CD4-positive, alpha-beta T cell (primary cell): ENCODE results near the gene SLC2A9. TPM values are rescaled to one million over a fixed set of nuclear protein-coding genes. Genes with fewer than 3 reads are reported as not detected.
"Not testable (repeated sequence)": the region's sequence is repeated elsewhere in the genome, so short reads cannot be mapped to it uniquely, and the experiment has no call there.

Experiments used
- ATAC-seq: fragments of 200-7000 bp; cut with Tn5 transposase; one replicate; pipeline ENCODE4 v1.10.0; 2022; ENCODE audit warnings: mild to moderate bottlenecking; ENCODE audit not compliant: poor library complexity
- CTCF ChIA-PET: fragments of 350-600 bp; sonication (Branson Sonifier 250); formaldehyde crosslinking; loops from one replicate; lab custom pipeline; 2021; ENCODE audit warnings: antibody characterized with exemption, inconsistent platforms; lab: Charles Lee
- POLR2A ChIA-PET: fragments of 350-600 bp; sonication (Branson Sonifier 250); formaldehyde crosslinking; loops from one replicate; lab custom pipeline; 2021; ENCODE audit warnings: antibody characterized with exemption, inconsistent platforms; lab: Charles Lee
- DNase-seq, 14 experiments: peaks; one replicate each; pipeline ENCODE4 v3.0.0-alpha.2; 2013 to 2020; ENCODE audit warnings: mixed read lengths in 2 of 14
- H3K27ac ChIP-seq, 2 donors: one replicate each; pipeline versions ENCODE4 v1.5.1 to v1.7.0; 2013; ENCODE audit warnings: low read length in 2 of 2, low read depth in 1 of 2, mild to moderate bottlenecking in 1 of 2
- H3K27me3 ChIP-seq, 2 experiments: 1 replicate in 1 of 2; 2 replicates in 1 of 2; pipeline versions ENCODE4 v1.6.1 to v1.7.0; 2013; ENCODE audit warnings: low read length in 2 of 2, control low read depth in 1 of 2, mild to moderate bottlenecking in 1 of 2, moderate library complexity in 1 of 2; ENCODE audit not compliant: insufficient read depth in 2 of 2, control insufficient read depth in 1 of 2
- H3K36me3 ChIP-seq: one replicate; pipeline ENCODE4 v1.6.1; 2013; ENCODE audit warnings: low read length, control low read depth; ENCODE audit not compliant: insufficient read depth
- H3K4me1 ChIP-seq: one replicate; pipeline ENCODE4 v1.6.1; 2013; ENCODE audit warnings: low read length, control low read depth; ENCODE audit not compliant: insufficient read depth
- H3K4me3 ChIP-seq: one replicate; pipeline ENCODE4 v1.5.1; 2013; ENCODE audit warnings: mild to moderate bottlenecking, low read length, moderate library complexity
- H3K9me3 ChIP-seq, 2 experiments: 1 replicate in 1 of 2; 2 replicates in 1 of 2; pipeline versions ENCODE4 v1.6.1 to v1.7.0; 2013; ENCODE audit warnings: low read length in 2 of 2, mild to moderate bottlenecking in 2 of 2, control low read depth in 1 of 2, moderate library complexity in 1 of 2; ENCODE audit not compliant: control insufficient read depth in 1 of 2, insufficient read depth in 1 of 2
- H3K27ac Mint-ChIP-seq: one replicate; pipeline ENCODE4 v1.8.0; 2020; ENCODE audit warnings: mixed read lengths
- H3K27me3 Mint-ChIP-seq: one replicate; pipeline ENCODE4 v1.8.0; 2021; ENCODE audit warnings: mixed read lengths
- H3K36me3 Mint-ChIP-seq: one replicate; pipeline ENCODE4 v1.8.0; 2021; ENCODE audit warnings: low read depth, mixed read lengths
- H3K4me1 Mint-ChIP-seq: one replicate; pipeline ENCODE4 v1.8.0; 2021; ENCODE audit warnings: low read depth, mixed read lengths
- H3K4me3 Mint-ChIP-seq: one replicate; pipeline ENCODE4 v1.8.0; 2020; ENCODE audit warnings: mild to moderate bottlenecking, mixed read lengths
- H3K9me3 Mint-ChIP-seq: one replicate; pipeline ENCODE4 v1.8.0; 2020; ENCODE audit warnings: mixed read lengths
- CTCF ChIP-seq: fragments of 200-600 bp; IDR thresholded peaks from one replicate; pipeline ENCODE4 v1.8.0; 2022; ENCODE audit warnings: antibody characterized with exemption, mild to moderate bottlenecking
- intact Hi-C, 2 experiments: fragments of 100-400 bp; cut with DNase I in 1 of 2; cut with micrococcal nuclease in 1 of 2; formaldehyde crosslinking; loops; one replicate each; pipeline versions ENCODE4 v1.15.1 to v1.9.0; 2023 to 2025; cut with DNase I, micrococcal nuclease
- total RNA-seq, 174 experiments: library from RNA in 2 of 174; stranded (reverse) in 2 of 174; gene quantifications; one replicate each; pipeline ENCODE4 v1.2.3 and lab custom pipeline; 2021 to 2026

SLC2A9 gene
- total RNA-seq, 2 experiments from 2014 or later: 2.2 to 3.6 TPM

GRCh38 chr4:9983211-9983610 lies 38.1 kb downstream of the SLC2A9 start:
- ChIA-PET POLR2A (no interaction called here), CTCF (no interaction called here)
- H3K27ac Mint-ChIP-seq: no peak overlapping the region
- H3K9me3 Mint-ChIP-seq: peaks cover 5% of the 10 kb centered on the region
- no peaks in the 10 kb centered on the region for H3K4me1 Mint-ChIP-seq
- H3K27me3 ChIP-seq: no peaks in the 10 kb centered on the region
- no peaks in the 10 kb centered on the region for H3K36me3 ChIP-seq
- peaks cover 5% of the 10 kb centered on the region for H3K36me3 Mint-ChIP-seq
- no peak overlapping the region for H3K4me3 Mint-ChIP-seq
- TF ChIP-seq CTCF: no peak
- H3K27me3 Mint-ChIP-seq: no peaks in the 10 kb centered on the region
- DNase-seq (no peak), ATAC-seq (no peak)
- no peaks in the 10 kb centered on the region for H3K4me1 ChIP-seq
- intact Hi-C loops: no loop called here
- H3K4me3 ChIP-seq: no peak overlapping the region
- no peak overlapping the region for H3K27ac ChIP-seq
- H3K9me3 ChIP-seq: peaks cover 0 to 7% of the 10 kb centered on the region in 2 experiments

DNA sequence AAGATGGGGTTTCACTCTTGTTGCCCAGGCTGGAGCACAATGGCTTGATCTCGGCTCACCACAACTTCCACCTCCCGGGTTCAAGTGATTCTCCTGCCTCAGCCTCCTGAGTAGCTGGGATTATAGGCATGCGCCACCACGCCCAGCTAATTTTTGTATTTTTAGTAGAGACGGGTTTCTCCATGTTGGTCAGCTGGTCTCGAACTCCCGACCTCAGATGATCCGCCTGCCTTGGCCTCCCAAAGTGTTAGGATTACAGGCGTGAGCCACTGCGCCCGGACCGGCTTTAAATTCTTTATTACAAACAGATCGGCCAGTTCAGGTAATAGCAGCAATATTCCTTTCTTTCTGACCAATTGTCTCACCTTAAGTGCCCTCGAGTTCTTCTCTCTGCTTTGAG lies 39.4 kb downstream of the SLC2A9 start:
- CTCF ChIA-PET, H3K27ac ChIP-seq, H3K36me3 Mint-ChIP-seq, H3K4me1 Mint-ChIP-seq, ATAC-seq, H3K36me3 ChIP-seq, DNase-seq, H3K9me3 ChIP-seq, H3K27ac Mint-ChIP-seq, POLR2A ChIA-PET, H3K9me3 Mint-ChIP-seq, intact Hi-C loops, H3K4me3 Mint-ChIP-seq, H3K4me3 ChIP-seq, H3K27me3 Mint-ChIP-seq, H3K27me3 ChIP-seq, H3K4me1 ChIP-seq: not testable (repeated sequence)

- Mint-ChIP-seq H3K36me3 (peaks cover 5% of the 10 kb centered on the region), H3K9me3 (peaks cover 4% of the 10 kb centered on the region), H3K27ac (no peak overlapping the region), H3K27me3 (no peaks in the 10 kb centered on the region), H3K4me1 (no peaks in the 10 kb centered on the region), H3K4me3 (no peak overlapping the region)
- intact Hi-C loops: no loop called here
- POLR2A ChIA-PET: no interaction called here
- Histone ChIP-seq H3K27ac (no peak overlapping the region), H3K36me3 (no peaks in the 10 kb centered on the region), H3K27me3 (no peaks in the 10 kb centered on the region), H3K4me1 (no peaks in the 10 kb centered on the region), H3K9me3 (peaks cover 0 to 7% of the 10 kb centered on the region in 2 experiments), H3K4me3 (no peak overlapping the region)
- DNase-seq: no peak
- no peak for TF ChIP-seq CTCF
- CTCF ChIA-PET: no interaction called here
- no peak for ATAC-seq
These were observed 40.4 kb downstream of the SLC2A9 start for GRCh38 chr4:9980898-9981297.

DNA sequence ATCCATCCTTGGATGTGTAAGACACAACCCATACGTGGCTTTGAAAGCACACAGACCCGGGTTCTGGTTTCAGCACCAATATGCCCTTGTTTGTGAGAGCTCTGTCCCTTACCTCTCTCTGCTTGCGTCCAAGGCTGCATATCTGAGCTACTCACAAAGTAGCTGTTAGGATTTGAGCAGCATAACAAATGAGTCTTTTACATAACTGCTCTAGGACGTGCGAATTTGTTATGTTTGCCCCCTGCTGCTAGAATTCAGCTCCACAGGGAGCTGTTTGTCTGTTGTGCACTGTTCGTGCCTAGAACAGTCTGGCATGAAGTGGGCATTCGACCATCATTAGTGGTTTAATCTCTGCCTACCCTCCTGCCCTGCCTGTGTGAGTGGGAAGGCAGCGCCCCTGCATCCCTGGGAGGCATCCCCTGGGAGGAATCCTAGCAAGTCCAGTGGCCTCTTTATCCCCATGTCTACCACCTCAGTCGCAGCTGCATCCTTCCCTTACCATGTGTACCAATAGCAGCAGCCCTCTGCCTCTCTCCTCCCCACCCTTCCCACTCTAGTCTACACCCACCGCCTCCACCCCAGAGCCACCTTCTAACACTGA lies 42.1 kb downstream of the SLC2A9 start:
- no peak overlapping the region for H3K4me3 Mint-ChIP-seq
- Histone ChIP-seq H3K4me3 (no peak overlapping the region), H3K36me3 (no peaks in the 10 kb centered on the region), H3K27me3 (no peaks in the 10 kb centered on the region), H3K4me1 (no peaks in the 10 kb centered on the region), H3K9me3 (peaks cover 0 to 3% of the 10 kb centered on the region in 2 experiments), H3K27ac (no peak overlapping the region)
- intact Hi-C loops: no loop called here
- H3K27me3 Mint-ChIP-seq: no peaks in the 10 kb centered on the region
- DNase-seq: no peak
- CTCF ChIA-PET: interaction anchor here (1.0 kb wide), 1 partner anchor 8 kb away, joined by 3 read pairs; no protein-coding TSS in a partner anchor
- H3K36me3 Mint-ChIP-seq: peaks cover 5% of the 10 kb centered on the region
- TF ChIP-seq CTCF: no peak
- POLR2A ChIA-PET: no interaction called here
- ATAC-seq: no peak
- H3K9me3 Mint-ChIP-seq: peaks cover 3% of the 10 kb centered on the region
- H3K27ac Mint-ChIP-seq: no peak overlapping the region
- H3K4me1 Mint-ChIP-seq: no peaks in the 10 kb centered on the region
